HepG2 (cell line): ENCODE results near the gene HSCB. TPM values are rescaled to one million over a fixed set of nuclear protein-coding genes. Genes with fewer than 3 reads are reported as not detected.

ENCODE experiments used
- HMGXB3 ChIP-seq: sonication (generic); formaldehyde crosslinking; IDR thresholded peaks from 2 replicates; pipeline ENCODE4 v1.4.0; 2020; ENCODE audit warnings: missing genetic modification reagents, borderline replicate concordance
- JARID2 ChIP-seq: sonication (generic); formaldehyde crosslinking; IDR thresholded peaks from 2 replicates; pipeline ENCODE4 v1.8.1; 2023; ENCODE audit warnings: missing genetic modification reagents, inconsistent platforms; ENCODE audit not compliant: insufficient replicate concordance
- KLF15 ChIP-seq: sonication (generic); formaldehyde crosslinking; IDR thresholded peaks from 2 replicates; pipeline ENCODE4 v1.8.1; 2023; ENCODE audit warnings: borderline replicate concordance, mild to moderate bottlenecking, inconsistent platforms, missing genetic modification reagents, mixed read lengths
- NAIF1 ChIP-seq: sonication (generic); formaldehyde crosslinking; IDR thresholded peaks from 2 replicates; pipeline ENCODE4 v1.5.0; 2020; ENCODE audit warnings: mild to moderate bottlenecking, missing genetic modification reagents, borderline replicate concordance
- ZBTB1 ChIP-seq: sonication (generic); formaldehyde crosslinking; IDR thresholded peaks from 2 replicates; pipeline ENCODE4 v1.4.0; 2020; ENCODE audit warnings: missing genetic modification reagents, borderline replicate concordance
- ZBTB14 ChIP-seq: sonication (generic); formaldehyde crosslinking; IDR thresholded peaks from 2 replicates; pipeline ENCODE4 v1.4.0; 2020; ENCODE audit warnings: missing genetic modification reagents
- ZBTB21 ChIP-seq: sonication (generic); formaldehyde crosslinking; IDR thresholded peaks from 2 replicates; pipeline ENCODE4 v1.4.0; 2020; ENCODE audit warnings: missing genetic modification reagents
- ZBTB26 ChIP-seq: IDR thresholded peaks from 2 replicates; pipeline ENCODE4 v1.6.1; 2016; ENCODE audit warnings: missing compliant biosample characterization, missing genetic modification reagents, borderline replicate concordance
- ZNF609 ChIP-seq: sonication (generic); formaldehyde crosslinking; IDR thresholded peaks from 2 replicates; pipeline ENCODE4 v1.4.0; 2020; ENCODE audit warnings: mild to moderate bottlenecking, missing genetic modification reagents, borderline replicate concordance
- ZNF777 ChIP-seq: sonication (generic); formaldehyde crosslinking; IDR thresholded peaks from 2 replicates; pipeline ENCODE4 v1.4.0; 2020; ENCODE audit warnings: missing genetic modification reagents
- polyA plus RNA-seq, 8 experiments: library from polyadenylated mRNA; depleted of rRNA in 3 of 8; stranded (reverse) in 7 of 8; unstranded in 1 of 8; fragments of >200 nt; fragmentation: Illumina TruSeq in 4 of 8; extraction: Trizol in 4 of 8; gene quantifications; 2 replicates each; pipeline versions ENCODE4 v1.2.1 to v1.2.3, GENCODE V29; 2011 to 2016; ENCODE audit warnings: low read depth in 4 of 8, missing spikeins in 1 of 8, mixed read lengths in 1 of 8; ENCODE audit not compliant: insufficient read depth in 1 of 8
- total RNA-seq, 5 experiments: library from RNA; depleted of rRNA; stranded (reverse); fragments of >200 nt; fragmentation: Illumina TruSeq; extraction: Trizol; gene quantifications; 2 replicates each; pipeline ENCODE4 v1.2.3, GENCODE V29; 2016; ENCODE audit warnings: low read depth in 1 of 5
- TF ChIP-seq, protein P1 (sequence below): IDR thresholded peaks from 2 replicates; pipeline ENCODE4 v1.6.1; 2018; ENCODE audit warnings: missing genetic modification reagents
- TF ChIP-seq, protein P2 (sequence below): sonication (generic); formaldehyde crosslinking; conservative IDR thresholded peaks from 2 replicates; pipeline ENCODE4 v1.8.0; 2022; ENCODE audit warnings: missing genetic modification reagents

Gene HSCB
- total and polyA plus RNA-seq, 2 of the 13 experiments (the other 11 are each of a cell fraction or from before 2014, with no cell fraction given), result 15.4 to 20.9 TPM

DNA sequence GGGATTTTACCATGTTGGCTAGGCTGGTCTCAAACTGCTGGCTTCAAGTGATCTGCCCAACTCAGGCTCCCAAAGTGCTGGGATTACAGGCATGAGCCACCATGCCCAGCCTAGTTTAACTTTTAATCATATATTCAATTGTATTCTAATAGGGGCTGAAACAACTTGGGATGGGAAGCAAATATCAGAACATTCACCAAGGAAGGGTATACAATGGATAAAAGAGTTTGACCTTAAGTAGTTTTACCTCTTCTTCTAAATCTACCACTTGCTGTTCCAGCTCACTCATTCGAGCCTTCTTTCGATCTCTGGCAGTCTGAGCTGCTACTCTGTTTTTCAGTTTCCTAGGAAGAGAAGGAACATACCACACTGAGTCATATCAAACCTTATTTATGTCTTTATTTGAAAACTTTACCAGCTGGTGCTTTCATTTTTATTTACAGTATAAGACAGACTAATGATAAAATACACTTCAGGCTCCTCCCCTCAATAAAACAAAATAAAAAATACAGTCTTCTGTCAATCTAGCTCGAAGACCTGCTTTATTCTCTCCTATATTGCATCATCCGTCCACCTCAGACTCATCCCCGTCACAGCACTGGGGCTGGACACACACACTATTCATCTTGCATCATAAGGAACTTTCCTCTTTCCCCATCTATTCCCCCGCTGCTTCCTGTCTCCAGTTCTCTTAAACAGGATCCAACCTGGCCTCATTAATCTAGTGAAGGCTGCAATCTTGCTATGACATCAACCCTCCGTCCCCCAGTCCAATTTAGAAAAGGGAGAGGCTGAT is 57.2 kb downstream of the HSCB start (continued):
- TF ChIP-seq ZBTB26 (no peak), NAIF1 (peak; percentile 48; the same call in 1 of the 2 replicates), HMGXB3 (no peak), JARID2 (no peak), ZBTB14 (CRISPR knock-in tag) (no peak), ZNF609 (CRISPR knock-in tag) (no peak), ZBTB21 (CRISPR knock-in tag) (peak; percentile 73; the same call in 1 of the 2 replicates), ZBTB1 (CRISPR knock-in tag) (no peak), KLF15 (CRISPR knock-in tag) (no peak), ZNF777 (CRISPR knock-in tag) (no peak)
- TF ChIP-seq, protein P1, sequence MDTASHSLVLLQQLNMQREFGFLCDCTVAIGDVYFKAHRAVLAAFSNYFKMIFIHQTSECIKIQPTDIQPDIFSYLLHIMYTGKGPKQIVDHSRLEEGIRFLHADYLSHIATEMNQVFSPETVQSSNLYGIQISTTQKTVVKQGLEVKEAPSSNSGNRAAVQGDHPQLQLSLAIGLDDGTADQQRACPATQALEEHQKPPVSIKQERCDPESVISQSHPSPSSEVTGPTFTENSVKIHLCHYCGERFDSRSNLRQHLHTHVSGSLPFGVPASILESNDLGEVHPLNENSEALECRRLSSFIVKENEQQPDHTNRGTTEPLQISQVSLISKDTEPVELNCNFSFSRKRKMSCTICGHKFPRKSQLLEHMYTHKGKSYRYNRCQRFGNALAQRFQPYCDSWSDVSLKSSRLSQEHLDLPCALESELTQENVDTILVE, result no peak
- TF ChIP-seq, protein P2, sequence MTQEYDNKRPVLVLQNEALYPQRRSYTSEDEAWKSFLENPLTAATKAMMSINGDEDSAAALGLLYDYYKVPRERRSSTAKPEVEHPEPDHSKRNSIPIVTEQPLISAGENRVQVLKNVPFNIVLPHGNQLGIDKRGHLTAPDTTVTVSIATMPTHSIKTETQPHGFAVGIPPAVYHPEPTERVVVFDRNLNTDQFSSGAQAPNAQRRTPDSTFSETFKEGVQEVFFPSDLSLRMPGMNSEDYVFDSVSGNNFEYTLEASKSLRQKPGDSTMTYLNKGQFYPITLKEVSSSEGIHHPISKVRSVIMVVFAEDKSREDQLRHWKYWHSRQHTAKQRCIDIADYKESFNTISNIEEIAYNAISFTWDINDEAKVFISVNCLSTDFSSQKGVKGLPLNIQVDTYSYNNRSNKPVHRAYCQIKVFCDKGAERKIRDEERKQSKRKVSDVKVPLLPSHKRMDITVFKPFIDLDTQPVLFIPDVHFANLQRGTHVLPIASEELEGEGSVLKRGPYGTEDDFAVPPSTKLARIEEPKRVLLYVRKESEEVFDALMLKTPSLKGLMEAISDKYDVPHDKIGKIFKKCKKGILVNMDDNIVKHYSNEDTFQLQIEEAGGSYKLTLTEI, result no peak
